H1 (cell line): ENCODE data around the gene HEATR5A. TPM values are rescaled to one million over a fixed set of nuclear protein-coding genes. Genes with fewer than 3 reads are reported as not detected.
A peak's percentile ranks its signal among the peaks of the same experiment; 100 is the strongest.

Experiments
- CTCF ChIA-PET: fragments of 300-600 bp; sonication (Branson Sonifier 250); formaldehyde crosslinking; loops from one replicate; lab custom pipeline; 2021; ENCODE audit not compliant: partially characterized antibody; lab: Charles Lee
- POLR2A ChIA-PET: fragments of 300-600 bp; sonication (Branson Sonifier 250); formaldehyde crosslinking; loops from one replicate; lab custom pipeline; 2021; ENCODE audit warnings: inconsistent platforms; ENCODE audit not compliant: partially characterized antibody; lab: Charles Lee
- DNase-seq, 2 experiments: peaks; one replicate each; pipeline versions ENCODE4 v3.0.0 to v3.0.0-alpha.2; 2010 to 2022; ENCODE audit warnings: low spot score in 2 of 2, low read depth in 1 of 2, mixed read lengths in 1 of 2
- FAIRE-seq: peaks from 2 replicates; lab custom pipeline; 2011; peaks lifted over from hg19 to GRCh38; lab: Jason Lieb, UNC
- H2AFZ ChIP-seq: 2 replicates; pipeline ENCODE4 v1.8.1; 2012; ENCODE audit warnings: low read length, inconsistent platforms
- H2AK5ac ChIP-seq: 2 replicates; pipeline ENCODE4 v1.6.1; 2013; ENCODE audit warnings: low read depth, low read length
- H2BK120ac ChIP-seq: replicated peaks from 2 replicates; pipeline ENCODE3; 2013; ENCODE audit warnings: low read depth, low read length, inconsistent platforms
- H2BK12ac ChIP-seq: 2 replicates; pipeline ENCODE4 v1.6.1; 2013; ENCODE audit warnings: low read depth, low read length
- H2BK15ac ChIP-seq: 2 replicates; pipeline ENCODE4 v1.6.1; 2013; ENCODE audit warnings: low read length
- H2BK20ac ChIP-seq: 2 replicates; pipeline ENCODE4 v1.6.1; 2013; ENCODE audit warnings: low read length
- H2BK5ac ChIP-seq: 2 replicates; pipeline ENCODE4 v1.6.1; 2013; ENCODE audit warnings: low read depth, low read length
- H3K14ac ChIP-seq: 2 replicates; pipeline ENCODE4 v1.6.1; 2013; ENCODE audit warnings: inconsistent platforms; ENCODE audit not compliant: insufficient read length
- H3K18ac ChIP-seq: 2 replicates; pipeline ENCODE4 v1.6.1; 2013; ENCODE audit warnings: low read length; ENCODE audit errors: extremely low read depth
- H3K23ac ChIP-seq: 2 replicates; pipeline ENCODE4 v1.6.1; 2013; ENCODE audit warnings: inconsistent platforms; ENCODE audit not compliant: insufficient read length
- H3K23me2 ChIP-seq: 2 replicates; pipeline ENCODE4 v1.6.1; 2013; ENCODE audit warnings: low read depth, low read length
- H3K27ac ChIP-seq: 2 replicates; pipeline ENCODE4 v1.6.1; 2011; ENCODE audit warnings: low read depth, low read length, inconsistent platforms
- H3K27me3 ChIP-seq, 4 experiments: replicated peaks in 1 of 4; 1 replicate in 1 of 4; 2 replicates in 3 of 4; pipeline versions ENCODE4 v1.6.1 to v1.8.1; 2011 to 2013; ENCODE audit warnings: low read length in 3 of 4, mild to moderate bottlenecking in 3 of 4, inconsistent platforms in 2 of 4, mixed read lengths in 2 of 4, moderate library complexity in 1 of 4; ENCODE audit not compliant: control insufficient read depth in 3 of 4, insufficient read depth in 3 of 4; ENCODE audit errors: extremely low read depth in 1 of 4
- H3K36me3 ChIP-seq, 4 experiments: 2 replicates each; pipeline versions ENCODE4 v1.6.1 to v1.8.1; 2011 to 2013; ENCODE audit warnings: mild to moderate bottlenecking in 4 of 4, low read length in 3 of 4, moderate library complexity in 2 of 4, control low read depth in 1 of 4, inconsistent platforms in 1 of 4; ENCODE audit not compliant: insufficient read depth in 4 of 4, control insufficient read depth in 2 of 4
- H3K4ac ChIP-seq: replicated peaks from 2 replicates; pipeline ENCODE3; 2013; ENCODE audit warnings: low read length, low read depth, mixed read lengths, inconsistent platforms; ENCODE audit not compliant: insufficient read length
- H3K4me1 ChIP-seq, 4 experiments: replicated peaks in 1 of 4; 1 replicate in 1 of 4; 2 replicates in 3 of 4; pipeline versions ENCODE4 v1.6.1 to v1.8.1; 2011 to 2013; ENCODE audit warnings: low read length in 3 of 4, inconsistent platforms in 2 of 4, mixed read lengths in 1 of 4; ENCODE audit not compliant: insufficient read depth in 4 of 4, control insufficient read depth in 3 of 4
- H3K4me2 ChIP-seq, 2 experiments: 2 replicates each; pipeline versions ENCODE4 v1.6.1 to v1.8.1; 2011 to 2013; ENCODE audit warnings: low read depth in 2 of 2, low read length in 2 of 2, control low read depth in 1 of 2, inconsistent platforms in 1 of 2, mild to moderate bottlenecking in 1 of 2; ENCODE audit not compliant: insufficient read depth in 1 of 2
- H3K4me3 ChIP-seq, 4 experiments: fragments of 200-600, 300-600 bp in 1 of 4; sonication (generic), shearing (Covaris generic), sonication (Bioruptor Twin) in 1 of 4; 2 replicates each; pipeline versions ENCODE4 v1.5.1 to v1.8.1; 2011 to 2016; ENCODE audit warnings: low read length in 4 of 4, low read depth in 3 of 4, control low read depth in 2 of 4, inconsistent platforms in 2 of 4, mild to moderate bottlenecking in 2 of 4, mixed read lengths in 1 of 4, moderate library complexity in 1 of 4; ENCODE audit not compliant: insufficient read depth in 2 of 4; ENCODE audit errors: extremely low read depth in 1 of 4
- H3K56ac ChIP-seq: replicated peaks from 2 replicates; pipeline ENCODE3; 2013; ENCODE audit warnings: low read depth, mild to moderate bottlenecking, mixed read lengths, low read length, inconsistent platforms; ENCODE audit not compliant: insufficient read length
- H3K79me1 ChIP-seq: 2 replicates; pipeline ENCODE4 v1.6.1; 2013; ENCODE audit warnings: low read depth, low read length, control low read depth
- H3K79me2 ChIP-seq, 2 experiments: 2 replicates each; pipeline versions ENCODE4 v1.6.1 to v1.8.1; 2012 to 2013; ENCODE audit warnings: low read length in 2 of 2, mild to moderate bottlenecking in 2 of 2, inconsistent platforms in 1 of 2; ENCODE audit not compliant: insufficient read depth in 2 of 2, control insufficient read depth in 1 of 2
- H3K9ac ChIP-seq, 4 experiments: replicated peaks in 1 of 4; 1 replicate in 1 of 4; 2 replicates in 3 of 4; pipeline versions ENCODE4 v1.6.1 to v1.8.1; 2011 to 2013; ENCODE audit warnings: low read depth in 3 of 4, low read length in 3 of 4, control low read depth in 2 of 4, mild to moderate bottlenecking in 2 of 4, moderate library complexity in 2 of 4, inconsistent platforms in 1 of 4; ENCODE audit errors: extremely low read depth in 1 of 4
- H3K9me3 ChIP-seq, 2 experiments: 2 replicates each; pipeline versions ENCODE4 v1.6.1 to v1.8.1; 2012 to 2013; ENCODE audit warnings: mild to moderate bottlenecking in 2 of 2, moderate library complexity in 2 of 2, control low read depth in 1 of 2, inconsistent platforms in 1 of 2, low read depth in 1 of 2, low read length in 1 of 2, mixed read lengths in 1 of 2; ENCODE audit not compliant: insufficient read depth in 2 of 2
- H4K20me1 ChIP-seq, 2 experiments: replicated peaks in 1 of 2; 2 replicates each; pipeline versions ENCODE3 to v1.8.1; 2011 to 2013; ENCODE audit warnings: inconsistent platforms in 2 of 2, low read length in 2 of 2, mild to moderate bottlenecking in 1 of 2; ENCODE audit not compliant: insufficient read depth in 2 of 2, control insufficient read depth in 1 of 2
- H4K5ac ChIP-seq: 2 replicates; pipeline ENCODE4 v1.6.1; 2013; ENCODE audit warnings: low read length, low read depth, mixed read lengths, inconsistent platforms; ENCODE audit not compliant: insufficient read length
- H4K8ac ChIP-seq: 2 replicates; pipeline ENCODE4 v1.8.0; 2013; ENCODE audit warnings: mild to moderate bottlenecking, moderate library complexity, low read length, inconsistent platforms; ENCODE audit not compliant: insufficient read depth; ENCODE audit errors: extremely low read depth
- H4K91ac ChIP-seq: replicated peaks from 2 replicates; pipeline ENCODE3; 2013; ENCODE audit warnings: low read length, mixed read lengths, inconsistent platforms; ENCODE audit not compliant: insufficient read length
- CBX5 ChIP-seq: fragments of 300-800, 300-1000 bp; sonication (generic); IDR thresholded peaks from 2 replicates; pipeline ENCODE4 v1.7.1; 2016; ENCODE audit warnings: antibody characterized with exemption, low read length, low read depth
- CBX8 ChIP-seq: fragments of 300-800, 300-1000 bp; sonication (generic); IDR thresholded peaks from 2 replicates; pipeline ENCODE4 v1.7.1; 2016; ENCODE audit warnings: low read depth, low read length, borderline replicate concordance
- CEBPB ChIP-seq: IDR thresholded peaks from 2 replicates; pipeline ENCODE4 v1.6.1; 2012; ENCODE audit warnings: low read depth, low read length
- PHF8 ChIP-seq: fragments of 200-600 bp; sonication (generic); conservative IDR thresholded peaks from 2 replicates; pipeline ENCODE4 v1.7.1; 2012; ENCODE audit warnings: low read depth, mild to moderate bottlenecking, inconsistent platforms, low read length, moderate library complexity
- RAD21 ChIP-seq, 2 experiments: IDR thresholded peaks in 1 of 2; conservative IDR thresholded peaks in 1 of 2; 2 replicates each; pipeline ENCODE4 v1.6.1; 2011; ENCODE audit warnings: low read depth in 2 of 2, low read length in 2 of 2, improper control_type of control experiment in 1 of 2, inconsistent platforms in 1 of 2, mild to moderate bottlenecking in 1 of 2, moderate library complexity in 1 of 2
- WGBS, 2 experiments: shearing (Covaris generic) in 1 of 2; methylation state at CpG; one replicate each; pipeline versions ENCODE4 v1.1.6 to v1.1.7; 2013 to 2015; ENCODE audit warnings: low lambda C conversion rate in 2 of 2, mixed read lengths in 2 of 2, inconsistent platforms in 1 of 2, low coverage in 1 of 2, missing lambda C conversion rate in 1 of 2; ENCODE audit not compliant: insufficient replicate concordance in 2 of 2, insufficient coverage in 1 of 2, insufficient read length in 1 of 2; ENCODE audit errors: extremely low coverage in 1 of 2, missing lambda C conversion rate in 1 of 2; 5-methylcytosine and 5-hydroxymethylcytosine counted together
- polyA plus RNA-seq, 7 experiments: library from polyadenylated mRNA; depleted of rRNA in 3 of 7; stranded (reverse) in 5 of 7; unstranded in 2 of 7; fragments of >200 nt in 5 of 7; fragments of 200-250 nt in 2 of 7; gene quantifications; 1 replicate in 5 of 7; 2 replicates in 1 of 7; 4 replicates in 1 of 7; pipeline versions ENCODE4 v1.2.1 to v1.2.3, GENCODE V29; 2011 to 2013; ENCODE audit warnings: missing spikeins in 2 of 7, mixed read lengths in 2 of 7
- total RNA-seq: library from RNA; stranded (reverse); fragmentation: NEBNext Ultra II Directional; extraction: Animal tissue kit (Norgen Biotek cat#: 25700); gene quantifications from 2 replicates; pipeline ENCODE4 v1.2.1, GENCODE V29; 2021

HEATR5A gene
- total and polyA plus RNA-seq, 2 of the 8 experiments (the other 6 are each of a cell fraction or from before 2014, with no cell fraction given), result 9.0 to 36.2 TPM

DNA sequence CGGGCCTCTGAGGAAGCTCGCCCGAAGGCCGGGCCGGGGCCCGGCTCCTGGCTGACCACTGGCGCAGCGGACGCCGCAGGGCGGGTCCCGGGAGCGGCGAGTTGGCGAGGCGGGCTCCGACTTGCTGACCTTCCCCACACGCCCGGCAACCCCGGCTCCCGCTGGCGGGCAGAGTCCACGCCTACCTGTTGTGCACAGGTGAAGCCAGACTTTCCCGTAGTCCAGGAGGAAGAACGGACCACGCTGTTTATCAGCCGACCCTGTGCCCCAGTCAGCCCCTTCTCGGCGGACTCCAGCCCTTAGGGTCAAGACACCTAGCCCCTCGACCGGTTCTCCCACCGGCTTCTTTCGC is 407 bp downstream of the HEATR5A start:
- Histone ChIP-seq H3K27ac (peak overlapping the region; percentile 20; the same call in 1 of the 2 replicates), H3K36me3 (no peaks in the 10 kb centered on the region), H3K56ac (no peak overlapping the region), H3K23me2 (no peaks in the 10 kb centered on the region; the same call in 1 of the 2 replicates), H4K8ac (0 out of 2 replicates have a peak overlapping the region, but pooled peaks have one; percentile 80), H3K27me3 (no peaks in the 10 kb centered on the region), H2AK5ac (no peak overlapping the region), H4K5ac (peak overlapping the region; percentile 55), H3K79me1 (no peaks in the 10 kb centered on the region), H3K23ac (no peak overlapping the region), H3K18ac (peak overlapping the region; percentile 71; the same call in 1 of the 2 replicates), H2BK5ac (peak overlapping the region; percentile 68), H2BK120ac (no peak overlapping the region), H3K9me3 (no peaks in the 10 kb centered on the region), H2BK15ac (no peak overlapping the region), H4K20me1 (no peaks in the 10 kb centered on the region), H3K4me3 (peak overlapping the region; percentile 87 to 93 (median 88)), H3K9ac (peak overlapping the region; percentile 58 to 86 (median 70)), H3K79me2 (peaks cover 0 to 23% of the 10 kb centered on the region in 2 experiments; a peak in 2 of 4 replicates), H4K91ac (no peak overlapping the region), H2BK12ac (no peak overlapping the region), H3K14ac (no peak overlapping the region), H3K4me1 (no peaks in the 10 kb centered on the region), H2AFZ (0 out of 2 replicates have a peak overlapping the region, but pooled peaks have one; percentile 59), H3K4ac (no peak overlapping the region), H3K4me2 (peak overlapping the region; percentile 58 to 67), H2BK20ac (no peak overlapping the region)
- POLR2A ChIA-PET, result interaction anchor here (0.9 to 2.0 kb wide), 8 partner anchors 9 to 657 kb away, joined by 3 to 8 read pairs (median 4); partner anchors contain the start of genes ARHGAP5 and DTD2
- CTCF ChIA-PET, result interaction anchor here (0.8 to 3.1 kb wide), 2 partner anchors 14 to 30 kb away, joined by 3 to 14 read pairs; no protein-coding TSS in a partner anchor
- WGBS, 2 experiments, result 1% methylated on average over 23 of the region's 33 CpGs; no CpG with 5 or more reads in 1 of the 2 experiments
- peak in 1 of 2 experiments; percentile 81 for DNase-seq
- FAIRE-seq, result no peak
- no peak for TF ChIP-seq PHF8
- TF ChIP-seq CEBPB, result no peak
- TF ChIP-seq RAD21 (IDR thresholded peaks at IDR 0.05 in 1 of 2, conservative IDR thresholded peaks at IDR 0.05 in 1 of 2; ENCODE audit: low read depth in 2 of 2, low read length in 2 of 2), result no peak; a peak in 1 of 4 replicates
- no peak for TF ChIP-seq CBX5
- no peak for TF ChIP-seq CBX8
